Spleen (tissue), 3 donors: ENCODE measurements around the gene CLEC4M.

Experiments used
- POLR2A ChIP-seq, 3 donors: fragments of 450-650 bp; IDR thresholded peaks; one replicate each; pipeline ENCODE4 v1.5.1; 2017; ENCODE audit warnings: antibody characterized with exemption in 3 of 3, mild to moderate bottlenecking in 1 of 3
- POLR2AphosphoS5 ChIP-seq, 3 donors: sonication (generic); formaldehyde crosslinking; IDR thresholded peaks; one replicate each; pipeline ENCODE4 v1.5.1; 2017; ENCODE audit warnings: antibody characterized with exemption in 3 of 3

GRCh38 chr19:7759156-7759555, 3.9 kb upstream of the CLEC4M start:
- TF ChIP-seq POLR2AphosphoS5 (IDR thresholded peaks at IDR 0.05) (no peak), POLR2A (IDR thresholded peaks at IDR 0.05) (no peak)
